GM18520 (cell line): ENCODE data around the gene AMDHD2.
"Not testable (repeated sequence)": the region's sequence is repeated elsewhere in the genome, so short reads cannot be mapped to it uniquely, and the experiment has no call there.

Source experiments
- ATAC-seq: cut with Tn5 transposase; IDR thresholded peaks from one replicate; pipeline ENCODE4 v1.9.1; 2021; ENCODE audit not compliant: unreplicated experiment

The AMDHD2 gene

DNA sequence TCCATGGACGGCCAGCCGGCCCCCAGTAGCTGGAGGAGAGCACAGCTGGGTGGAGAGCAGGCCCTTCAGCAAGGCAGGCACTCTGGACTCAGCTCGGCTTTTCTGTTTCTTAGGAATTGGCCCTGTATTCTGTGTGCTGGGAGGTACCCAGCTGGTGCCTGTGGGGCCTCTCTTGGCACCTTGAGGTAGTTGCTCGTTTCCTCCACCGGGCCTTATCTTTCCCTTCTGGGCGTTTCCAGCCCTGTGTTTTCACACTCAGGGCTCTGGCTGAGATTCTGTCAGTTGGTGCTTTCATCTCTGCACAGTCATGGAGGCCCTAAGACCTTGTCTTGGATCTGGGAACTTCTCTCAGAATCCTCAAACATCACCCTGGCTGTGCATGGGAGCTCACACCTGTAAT is 47.3 kb downstream of the AMDHD2 start:
- ATAC-seq = not testable (repeated sequence)

DNA sequence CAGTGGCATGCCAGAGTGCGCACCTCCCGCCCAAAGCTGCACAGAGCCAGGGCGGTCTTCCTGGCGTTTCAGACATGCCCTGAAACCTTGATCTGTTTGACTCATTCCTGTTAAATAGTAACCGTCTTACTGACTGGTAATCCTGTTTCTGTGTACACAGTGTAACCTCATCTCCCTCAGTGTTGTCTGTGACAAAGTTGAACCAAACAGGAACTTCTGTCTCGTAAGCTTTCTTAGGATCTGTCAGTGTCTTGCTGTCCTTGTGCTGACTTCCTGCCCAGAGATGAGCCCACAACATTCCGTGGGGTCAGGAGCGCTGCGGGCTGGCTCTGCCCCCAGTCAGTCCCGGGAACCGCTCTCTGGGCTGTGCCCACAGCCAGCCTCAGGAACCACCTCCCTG is 48.4 kb downstream of the AMDHD2 start:
- ATAC-seq = not testable (repeated sequence)

DNA sequence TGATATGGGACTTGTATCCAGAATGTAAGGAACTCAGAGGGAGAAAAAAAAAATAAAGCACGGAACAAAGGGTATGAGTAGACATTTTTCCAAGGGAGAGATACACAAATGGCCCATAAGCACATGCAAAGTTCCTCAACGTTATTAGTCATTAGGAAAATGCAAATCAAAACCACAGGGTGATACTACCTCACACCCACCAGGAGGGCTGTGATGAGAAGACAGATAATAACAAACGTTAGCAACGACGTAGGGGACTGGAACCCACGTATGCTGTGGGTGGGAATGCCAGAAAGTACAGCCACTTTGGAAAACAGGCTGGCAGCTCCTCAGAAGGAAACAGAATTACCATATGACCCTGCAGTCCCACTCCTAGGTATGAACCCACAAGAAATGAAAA is 52.5 kb downstream of the AMDHD2 start:
- ATAC-seq = not testable (repeated sequence)

DNA sequence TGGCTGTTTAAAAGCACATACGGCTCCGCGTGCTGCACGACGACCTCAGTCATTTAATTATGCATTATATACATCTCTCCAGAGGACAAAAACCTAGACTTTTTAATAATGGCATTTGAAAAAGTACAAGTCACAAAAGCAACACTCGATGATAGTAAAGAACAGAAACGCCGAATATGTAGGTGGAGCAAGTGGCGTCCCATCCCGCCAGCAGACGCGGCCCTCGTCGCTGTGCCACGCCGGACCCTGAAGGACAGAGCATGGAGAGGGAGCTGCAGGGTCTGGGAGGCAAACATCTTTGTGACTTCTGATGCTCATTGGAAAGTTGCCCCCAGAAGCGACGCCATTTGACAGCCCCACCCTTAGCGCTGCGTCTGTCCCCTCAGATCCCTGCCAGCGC is 55.7 kb downstream of the AMDHD2 start:
- ATAC-seq = not testable (repeated sequence)

DNA sequence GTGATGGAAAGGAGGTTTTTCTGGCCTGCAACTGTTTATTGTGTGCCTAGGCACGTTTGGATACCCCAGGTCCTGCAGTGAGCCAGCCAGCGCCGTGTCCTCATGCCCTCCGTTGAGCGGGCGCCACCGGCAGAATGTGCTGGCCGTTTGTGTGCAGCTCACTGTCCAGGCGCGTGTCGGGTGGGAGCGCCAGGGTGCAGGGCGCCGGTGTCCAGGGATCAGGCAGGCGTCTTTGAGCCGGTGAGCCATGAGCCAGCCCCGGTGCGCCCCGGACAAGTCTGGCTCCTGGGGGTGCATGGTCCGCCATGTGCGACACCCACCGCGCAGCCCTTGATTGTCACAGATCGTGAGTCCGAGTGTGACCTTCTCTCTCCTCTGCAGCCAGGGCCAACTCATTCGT is 56.9 kb downstream of the AMDHD2 start:
- not testable (repeated sequence) for ATAC-seq

DNA sequence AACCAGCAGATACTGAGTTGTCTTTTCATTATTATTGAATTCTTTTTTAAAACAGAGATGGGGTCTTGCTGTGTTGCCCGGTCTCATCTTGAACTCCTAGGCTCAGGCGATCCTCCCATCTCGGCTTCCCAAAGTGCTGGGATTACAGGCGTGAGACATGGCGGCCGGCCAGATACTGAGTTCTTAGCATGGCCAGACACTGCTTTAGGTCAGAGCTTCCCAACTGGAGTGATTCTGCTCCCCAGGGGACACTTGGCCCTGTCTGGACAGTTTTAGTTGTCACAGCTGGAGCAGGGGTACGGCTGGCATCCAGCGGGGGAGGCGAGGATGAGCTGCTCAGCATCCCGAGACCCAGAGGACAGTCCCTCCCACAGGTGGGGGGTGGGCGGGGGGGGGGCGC is 58.7 kb downstream of the AMDHD2 start:
- not testable (repeated sequence) for ATAC-seq

DNA sequence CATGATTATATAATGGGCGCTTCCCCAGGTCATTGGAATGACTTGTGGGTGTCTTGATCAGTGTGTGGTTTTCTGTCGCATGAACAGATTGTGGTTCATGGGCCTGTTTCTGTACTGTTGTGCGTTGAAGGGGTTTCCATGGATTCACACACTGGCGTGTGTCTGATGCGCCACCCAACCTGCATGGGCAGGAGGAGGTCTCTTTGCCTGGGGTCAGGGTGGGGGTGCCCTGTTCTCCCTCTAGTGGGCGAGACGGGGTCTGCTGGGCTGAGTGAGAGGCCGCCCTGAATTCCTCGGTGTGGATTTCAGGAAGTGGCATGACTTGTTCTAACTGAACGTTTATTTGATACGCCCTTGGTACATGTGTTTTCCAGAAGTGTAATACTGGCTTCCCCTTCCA is 60.0 kb downstream of the AMDHD2 start:
- not testable (repeated sequence) for ATAC-seq

DNA sequence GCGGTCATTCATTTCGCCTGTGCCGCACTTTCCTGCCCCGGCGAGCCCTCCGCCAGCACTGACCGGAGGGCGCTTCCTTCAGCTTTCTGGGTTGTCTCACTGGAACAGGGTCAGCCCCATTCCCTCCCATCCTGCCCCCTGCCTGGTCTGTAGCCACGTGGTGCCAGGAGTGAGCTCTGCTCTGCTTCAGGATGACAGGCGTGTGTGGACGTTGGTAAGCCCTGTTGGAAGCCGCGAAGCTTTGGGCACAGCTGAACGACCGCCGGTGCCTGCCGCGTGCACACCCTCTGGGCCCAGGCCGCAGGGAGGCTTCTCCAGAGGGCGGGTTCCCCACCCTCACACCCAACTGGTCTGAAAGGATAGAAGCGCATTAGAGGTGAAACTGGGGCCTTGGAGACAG is 60.6 kb downstream of the AMDHD2 start:
- ATAC-seq = not testable (repeated sequence)
